Activated CD4-positive, alpha-beta T cell treated with anti-CD3 and anti-CD28 coated beads, Interleukin-2, amount 10 ng/mL, durations not matched to agents 24 days and 14 days (primary cell): ENCODE measurements around the gene RAPGEF2. TPM values are rescaled to one million over a fixed set of nuclear protein-coding genes. Genes with fewer than 3 reads are reported as not detected.
"Not testable (repeated sequence)": the region's sequence is repeated elsewhere in the genome, so short reads cannot be mapped to it uniquely, and the experiment has no call there.

Experiments
- DNase-seq: peaks from one replicate; pipeline ENCODE4 v3.0.0; 2022
- H3K27ac Mint-ChIP-seq: one replicate; pipeline ENCODE4 v1.8.0; 2022; ENCODE audit warnings: mild to moderate bottlenecking, mixed read lengths
- H3K27me3 Mint-ChIP-seq: one replicate; pipeline ENCODE4 v1.8.0; 2022; ENCODE audit warnings: mixed read lengths
- H3K36me3 Mint-ChIP-seq: one replicate; pipeline ENCODE4 v1.8.0; 2022; ENCODE audit warnings: low read depth, mild to moderate bottlenecking, mixed read lengths
- H3K4me1 Mint-ChIP-seq: one replicate; pipeline ENCODE4 v1.8.0; 2021; ENCODE audit warnings: mixed read lengths
- H3K4me3 Mint-ChIP-seq: one replicate; pipeline ENCODE4 v1.8.0; 2022; ENCODE audit warnings: mild to moderate bottlenecking, moderate library complexity, mixed read lengths
- H3K9me3 Mint-ChIP-seq: one replicate; pipeline ENCODE4 v1.8.0; 2021; ENCODE audit warnings: mixed read lengths
- intact Hi-C: fragments of 100-400 bp; cut with micrococcal nuclease; formaldehyde crosslinking; loops from one replicate; pipeline ENCODE4 v1.15.1; 2023
- total RNA-seq: library from RNA; stranded (reverse); gene quantifications from 2 replicates; pipeline ENCODE4 v1.2.3, GENCODE V29; 2022

RAPGEF2 gene
- total RNA-seq, 1 donor from 2014 or later: 27.1 TPM

DNA sequence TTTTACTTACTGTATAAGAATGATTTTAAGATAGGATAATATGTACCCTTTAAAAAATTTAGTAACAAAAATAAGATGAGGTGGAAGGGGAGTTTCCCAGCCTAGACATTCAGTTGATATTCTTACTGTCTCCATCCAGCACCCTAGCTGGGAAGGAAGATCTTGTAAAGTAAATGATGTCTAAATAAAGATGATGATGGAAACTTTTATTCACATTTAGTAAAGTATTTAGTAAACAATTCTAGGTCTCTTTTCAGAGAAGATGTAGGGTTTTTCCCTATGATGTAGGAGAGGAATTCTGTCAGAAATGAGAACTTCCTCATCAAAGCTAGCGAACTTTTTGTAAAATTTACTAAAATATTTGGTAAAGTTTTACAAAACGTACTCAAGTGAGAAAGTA, 136.8 kb downstream of the RAPGEF2 start:
- H3K9me3 Mint-ChIP-seq: no peaks in the 10 kb centered on the region
- H3K27ac Mint-ChIP-seq: no peak overlapping the region
- H3K4me1 Mint-ChIP-seq: peaks cover 13% of the 10 kb centered on the region

DNA sequence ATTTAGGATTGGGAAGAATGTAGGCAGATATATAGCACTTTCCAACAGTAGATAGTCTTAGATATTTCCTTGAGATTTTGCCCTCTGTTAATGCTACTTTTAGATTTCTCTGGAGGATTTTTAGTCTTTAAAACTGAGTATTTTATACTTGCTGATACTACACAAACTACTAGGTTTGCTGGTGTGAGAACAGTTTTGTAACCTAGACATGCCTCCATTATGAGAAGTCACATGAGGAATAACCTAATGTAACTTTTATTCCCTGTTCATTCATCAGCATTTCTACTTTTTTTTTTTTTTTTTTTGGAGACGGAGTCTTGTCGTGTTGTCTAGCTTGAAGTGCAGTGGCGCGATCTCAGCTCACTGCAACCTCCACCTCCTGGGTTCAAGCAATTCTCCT, 137.2 kb downstream of the RAPGEF2 start:
- H3K36me3 Mint-ChIP-seq: peaks cover 4% of the 10 kb centered on the region
- intact Hi-C loops: loop anchor here (5.0 kb wide), 1 partner anchor 33 kb away; no protein-coding TSS in a partner anchor

More for the DNA sequence above, 136.8 kb downstream of the RAPGEF2 start:
- Mint-ChIP-seq H3K4me3 (no peak overlapping the region), H3K27me3 (no peaks in the 10 kb centered on the region), H3K36me3 (peaks cover 4% of the 10 kb centered on the region)
- DNase-seq: no peak
- intact Hi-C loops: loop anchor here (5.0 kb wide), 1 partner anchor 32 kb away; no protein-coding TSS in a partner anchor

DNA sequence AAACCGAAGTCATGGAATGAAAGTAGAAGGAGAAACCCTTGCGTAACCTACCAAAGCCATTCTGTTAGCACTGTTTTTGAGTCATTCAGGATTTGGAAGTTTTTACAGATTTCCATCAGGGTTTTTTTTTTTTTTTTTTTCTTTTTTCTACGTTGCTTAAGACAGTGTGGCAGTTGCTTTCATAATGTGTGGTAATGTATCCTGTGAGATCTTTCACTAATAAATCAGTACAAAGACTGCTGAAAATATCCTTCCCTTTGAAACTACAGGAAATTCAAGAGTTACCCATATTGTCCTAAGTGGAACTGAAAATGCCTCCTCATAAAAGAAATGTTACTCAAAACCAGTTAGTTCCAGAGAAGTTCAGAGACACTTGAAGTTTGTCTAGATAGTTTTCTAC, 137.8 kb downstream of the RAPGEF2 start:
- H3K9me3 Mint-ChIP-seq: no peaks in the 10 kb centered on the region
- H3K27me3 Mint-ChIP-seq: no peaks in the 10 kb centered on the region
- peaks cover 13% of the 10 kb centered on the region for H3K4me1 Mint-ChIP-seq
- H3K27ac Mint-ChIP-seq: peak overlapping the region; percentile 24
- no peak for DNase-seq
- H3K36me3 Mint-ChIP-seq: peaks cover 4% of the 10 kb centered on the region
- intact Hi-C loops: loop anchor here (5.0 kb wide), 1 partner anchor 33 kb away; no protein-coding TSS in a partner anchor
- H3K4me3 Mint-ChIP-seq: no peak overlapping the region

More for the DNA sequence above, 137.2 kb downstream of the RAPGEF2 start:
- Mint-ChIP-seq H3K9me3 (no peaks in the 10 kb centered on the region), H3K4me1 (peaks cover 13% of the 10 kb centered on the region), H3K27me3 (no peaks in the 10 kb centered on the region), H3K27ac (no peak overlapping the region), H3K4me3 (no peak overlapping the region)
- no peak for DNase-seq

DNA sequence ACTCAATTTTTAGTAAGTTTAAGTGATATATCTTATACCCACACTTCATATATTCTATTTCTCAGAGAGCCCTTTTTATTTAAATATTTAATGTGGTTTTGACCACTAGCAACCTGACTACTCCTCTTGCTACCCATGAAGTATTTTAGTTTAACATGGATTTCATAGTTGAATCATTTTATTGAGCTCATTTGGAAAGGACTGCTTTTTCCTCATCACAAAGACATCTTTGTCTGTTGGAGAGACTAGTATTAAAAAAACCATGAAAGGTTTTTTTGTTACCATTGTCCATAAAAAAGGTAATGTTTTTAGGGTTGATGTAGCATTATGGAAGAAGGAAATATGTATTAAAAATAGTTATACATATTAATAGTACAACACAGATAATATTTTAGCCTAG, 139.5 kb downstream of the RAPGEF2 start:
- intact Hi-C loops: loop anchor here (5.0 kb wide), 1 partner anchor 35 kb away; no protein-coding TSS in a partner anchor
- Mint-ChIP-seq H3K27ac (no peak overlapping the region), H3K9me3 (no peaks in the 10 kb centered on the region), H3K4me1 (peaks cover 13% of the 10 kb centered on the region), H3K36me3 (peaks cover 6% of the 10 kb centered on the region), H3K27me3 (no peaks in the 10 kb centered on the region), H3K4me3 (no peak overlapping the region)
- DNase-seq: no peak

DNA sequence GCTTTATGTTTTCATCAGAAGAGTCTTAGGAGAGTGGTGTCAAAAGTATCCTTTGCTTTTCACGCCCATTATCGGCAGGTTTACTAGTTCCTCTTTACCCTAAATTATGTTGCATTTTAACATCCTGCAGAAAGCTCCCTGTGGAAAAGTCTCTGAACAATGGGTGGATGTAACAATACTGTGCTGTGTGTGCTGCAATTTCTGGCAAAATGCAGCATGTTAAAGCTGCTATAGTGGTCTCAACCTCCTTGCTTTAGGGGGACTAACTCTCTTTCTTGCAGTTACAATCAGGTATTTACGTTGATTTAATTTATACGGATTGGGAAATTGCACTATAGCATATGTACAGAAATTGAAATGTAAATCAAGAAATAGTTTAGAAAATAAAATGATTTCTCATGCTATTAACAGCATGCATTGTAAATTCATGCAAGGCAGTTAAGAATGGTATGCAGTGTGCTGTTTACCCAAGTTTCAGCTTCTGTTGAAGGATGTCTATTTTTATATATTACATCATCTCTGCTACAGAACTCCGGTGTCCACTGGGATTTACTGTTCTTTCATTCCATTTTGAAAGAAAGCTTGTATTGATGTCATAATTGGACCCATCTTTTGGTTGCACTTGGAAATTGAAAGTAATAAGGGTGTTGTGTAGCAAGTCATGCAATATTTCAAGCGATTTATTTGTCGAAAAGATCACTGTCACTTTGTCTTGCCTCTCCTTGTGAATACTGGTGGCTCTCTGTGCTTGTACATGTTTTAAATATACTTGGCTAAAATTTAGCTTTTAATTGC, 145.7 kb downstream of the RAPGEF2 start:
- H3K4me1 Mint-ChIP-seq: peaks cover 7% of the 10 kb centered on the region
- H3K4me3 Mint-ChIP-seq: no peak overlapping the region
- no peaks in the 10 kb centered on the region for H3K27me3 Mint-ChIP-seq
- intact Hi-C loops: no loop called here
- peaks cover 15% of the 10 kb centered on the region for H3K36me3 Mint-ChIP-seq
- H3K9me3 Mint-ChIP-seq: no peaks in the 10 kb centered on the region
- no peak for DNase-seq
- H3K27ac Mint-ChIP-seq: no peak overlapping the region

DNA sequence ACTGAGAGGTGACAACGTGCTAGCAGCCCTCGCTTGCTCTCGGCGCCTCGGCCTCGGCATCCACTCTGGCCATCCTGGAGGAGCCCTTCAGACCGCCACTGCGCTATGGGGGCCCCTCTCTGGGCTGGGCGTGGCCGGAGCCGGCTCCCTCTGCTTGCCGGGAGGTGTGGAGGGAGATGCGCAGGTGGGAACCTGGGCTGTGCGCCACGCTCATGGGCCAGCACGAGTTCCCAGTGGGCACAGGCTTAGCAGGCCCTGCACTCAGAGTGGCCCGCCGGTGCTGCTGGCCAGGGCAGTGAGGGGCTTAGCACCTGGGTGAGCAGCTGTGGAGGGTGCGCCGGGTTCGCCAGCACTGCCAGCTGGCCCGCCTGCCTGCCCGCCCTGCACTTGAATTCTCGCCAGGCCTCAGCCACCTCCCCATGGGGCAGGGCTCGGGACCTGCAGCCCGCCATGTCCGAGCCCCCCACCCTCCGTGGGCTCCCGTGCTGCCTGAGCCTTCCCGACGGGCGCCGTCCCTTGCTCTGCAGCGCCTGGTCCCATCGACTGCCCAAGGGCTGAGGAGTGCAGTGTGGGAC, 148.0 kb downstream of the RAPGEF2 start:
- H3K36me3 Mint-ChIP-seq: peaks cover 15% of the 10 kb centered on the region
- DNase-seq: no peak
- intact Hi-C loops: no loop called here
- peaks cover 7% of the 10 kb centered on the region for H3K4me1 Mint-ChIP-seq
- H3K27me3 Mint-ChIP-seq: no peaks in the 10 kb centered on the region
- H3K27ac Mint-ChIP-seq: no peak overlapping the region
- H3K9me3 Mint-ChIP-seq: no peaks in the 10 kb centered on the region
- H3K4me3 Mint-ChIP-seq: no peak overlapping the region

DNA sequence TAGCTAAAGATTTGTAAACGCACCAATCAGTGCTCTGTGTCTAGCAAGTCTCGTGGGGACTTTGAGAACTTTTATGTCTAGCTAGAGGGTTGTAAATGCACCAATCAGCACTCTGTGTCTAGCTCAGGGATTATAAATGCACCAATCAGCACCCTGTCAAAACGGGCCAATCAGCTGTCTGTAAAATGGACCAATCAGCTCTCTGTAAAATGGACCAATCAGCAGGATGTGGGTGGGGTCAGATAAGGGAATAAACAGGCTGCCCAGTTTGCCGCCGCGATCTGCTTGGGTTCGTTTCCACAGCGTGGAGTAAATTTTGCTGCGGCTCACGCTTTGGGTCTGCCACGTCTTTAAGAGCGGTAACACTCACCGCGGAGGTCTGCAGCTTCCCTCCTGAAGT, 148.7 kb downstream of the RAPGEF2 start:
- H3K36me3 Mint-ChIP-seq: peaks cover 15% of the 10 kb centered on the region
- H3K4me1 Mint-ChIP-seq, intact Hi-C loops, H3K27ac Mint-ChIP-seq, H3K9me3 Mint-ChIP-seq, H3K4me3 Mint-ChIP-seq, DNase-seq, H3K27me3 Mint-ChIP-seq: not testable (repeated sequence)

DNA sequence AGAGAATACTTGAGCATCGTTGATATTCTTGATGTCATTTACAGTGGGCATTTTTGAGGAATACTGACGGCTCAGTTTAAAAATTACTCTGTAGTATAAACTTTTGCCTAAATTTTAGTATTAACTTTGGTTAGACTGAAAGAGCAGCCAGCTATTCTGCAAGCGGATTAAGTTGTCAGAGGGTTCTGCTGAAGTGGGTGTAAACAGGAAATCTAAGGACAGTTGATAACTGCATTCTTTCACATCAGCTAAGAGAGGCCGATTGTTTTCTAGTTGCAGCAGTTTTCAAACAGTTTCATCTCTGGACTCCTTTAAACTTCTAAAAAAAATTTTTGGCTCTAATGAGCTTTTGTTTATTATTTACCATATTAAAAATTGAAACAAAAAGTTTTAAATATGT, 149.6 kb downstream of the RAPGEF2 start:
- H3K27ac Mint-ChIP-seq: no peak overlapping the region
- no peak overlapping the region for H3K4me3 Mint-ChIP-seq
- H3K27me3 Mint-ChIP-seq: no peaks in the 10 kb centered on the region
- H3K9me3 Mint-ChIP-seq: no peaks in the 10 kb centered on the region
- peaks cover 7% of the 10 kb centered on the region for H3K4me1 Mint-ChIP-seq
- peaks cover 13% of the 10 kb centered on the region for H3K36me3 Mint-ChIP-seq
- intact Hi-C loops: no loop called here
- DNase-seq: no peak

DNA sequence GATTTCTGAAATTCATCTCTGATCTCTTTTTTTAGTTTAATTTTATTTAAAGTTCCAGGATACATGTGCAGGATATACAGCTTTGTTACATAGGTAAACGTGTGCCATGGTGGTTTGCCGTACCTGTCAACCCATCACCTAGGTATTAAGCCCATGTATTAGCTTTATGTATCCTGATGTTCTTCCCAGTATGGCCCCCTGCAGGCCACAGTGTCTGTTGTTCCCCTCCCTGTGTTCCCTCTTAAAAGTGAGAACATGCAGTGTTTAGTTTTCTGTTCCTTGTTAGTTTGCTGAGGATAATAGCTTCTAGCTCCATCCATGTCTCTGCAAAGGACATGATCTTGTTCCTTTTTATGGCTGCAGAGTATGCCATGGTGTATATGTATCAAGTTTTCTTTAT, 153.2 kb downstream of the RAPGEF2 start:
- H3K4me1 Mint-ChIP-seq: peaks cover 5% of the 10 kb centered on the region
- H3K9me3 Mint-ChIP-seq: no peaks in the 10 kb centered on the region
- DNase-seq: no peak
- H3K36me3 Mint-ChIP-seq: peaks cover 9% of the 10 kb centered on the region
- no peak overlapping the region for H3K4me3 Mint-ChIP-seq
- no peaks in the 10 kb centered on the region for H3K27me3 Mint-ChIP-seq
- intact Hi-C loops: no loop called here
- H3K27ac Mint-ChIP-seq: no peak overlapping the region

DNA sequence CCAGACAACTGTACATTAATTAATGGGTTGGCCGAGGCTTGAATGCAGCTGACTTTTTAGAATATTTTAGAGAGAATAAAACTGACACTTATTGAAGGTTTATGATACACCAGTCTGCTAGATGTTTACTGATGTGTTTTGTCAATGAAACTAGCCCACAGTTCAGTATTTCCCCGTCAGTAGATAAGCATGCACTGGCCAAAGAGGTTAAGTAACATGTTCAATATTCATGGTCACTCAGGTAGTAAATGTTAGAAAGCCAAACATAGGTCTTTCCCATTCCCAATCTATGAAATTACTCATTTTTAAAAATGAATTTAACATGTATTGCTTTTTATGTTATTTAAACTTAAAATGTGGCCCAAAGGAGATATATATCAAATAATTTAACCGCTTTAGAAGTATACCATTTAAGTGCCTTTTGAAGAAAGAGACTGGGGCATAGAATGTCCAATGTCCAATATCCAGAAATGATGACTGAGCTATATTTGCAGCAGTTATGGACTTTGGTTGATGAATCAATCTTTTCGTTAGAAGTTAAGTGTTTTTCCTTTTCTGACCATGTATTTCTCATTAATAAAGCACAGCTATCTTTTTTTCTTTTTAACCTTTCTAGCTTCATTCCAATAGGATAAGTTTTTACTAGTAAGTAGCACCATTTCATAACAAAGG, 156.1 kb downstream of the RAPGEF2 start:
- Mint-ChIP-seq H3K36me3 (no peaks in the 10 kb centered on the region), H3K4me3 (no peak overlapping the region), H3K27ac (no peak overlapping the region), H3K4me1 (peaks cover 3% of the 10 kb centered on the region), H3K27me3 (no peaks in the 10 kb centered on the region), H3K9me3 (no peaks in the 10 kb centered on the region)
- intact Hi-C loops: no loop called here
- DNase-seq: no peak

DNA sequence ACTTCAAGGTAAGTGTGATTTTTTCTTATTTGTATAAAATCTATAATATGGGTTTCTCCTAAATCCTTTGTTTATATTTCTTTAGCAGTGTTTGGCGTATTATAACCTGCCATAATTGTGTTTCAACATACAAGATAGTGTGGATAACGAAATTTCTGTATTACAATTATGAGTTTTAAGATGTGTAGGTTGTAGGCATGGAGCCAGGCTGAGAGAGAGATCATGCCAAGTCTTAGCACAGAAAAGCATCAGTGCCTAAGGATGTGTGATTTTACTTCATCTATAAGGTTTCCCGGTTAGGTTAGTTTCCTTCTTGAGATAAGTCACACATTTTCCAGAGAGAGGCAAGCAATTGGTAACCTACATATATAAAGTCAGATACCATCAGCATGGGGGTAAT, 161.2 kb downstream of the RAPGEF2 start:
- H3K27ac Mint-ChIP-seq: no peak overlapping the region
- no peak overlapping the region for H3K4me3 Mint-ChIP-seq
- H3K36me3 Mint-ChIP-seq: no peaks in the 10 kb centered on the region
- no peaks in the 10 kb centered on the region for H3K9me3 Mint-ChIP-seq
- intact Hi-C loops: no loop called here
- H3K4me1 Mint-ChIP-seq: no peaks in the 10 kb centered on the region
- no peaks in the 10 kb centered on the region for H3K27me3 Mint-ChIP-seq
- no peak for DNase-seq

DNA sequence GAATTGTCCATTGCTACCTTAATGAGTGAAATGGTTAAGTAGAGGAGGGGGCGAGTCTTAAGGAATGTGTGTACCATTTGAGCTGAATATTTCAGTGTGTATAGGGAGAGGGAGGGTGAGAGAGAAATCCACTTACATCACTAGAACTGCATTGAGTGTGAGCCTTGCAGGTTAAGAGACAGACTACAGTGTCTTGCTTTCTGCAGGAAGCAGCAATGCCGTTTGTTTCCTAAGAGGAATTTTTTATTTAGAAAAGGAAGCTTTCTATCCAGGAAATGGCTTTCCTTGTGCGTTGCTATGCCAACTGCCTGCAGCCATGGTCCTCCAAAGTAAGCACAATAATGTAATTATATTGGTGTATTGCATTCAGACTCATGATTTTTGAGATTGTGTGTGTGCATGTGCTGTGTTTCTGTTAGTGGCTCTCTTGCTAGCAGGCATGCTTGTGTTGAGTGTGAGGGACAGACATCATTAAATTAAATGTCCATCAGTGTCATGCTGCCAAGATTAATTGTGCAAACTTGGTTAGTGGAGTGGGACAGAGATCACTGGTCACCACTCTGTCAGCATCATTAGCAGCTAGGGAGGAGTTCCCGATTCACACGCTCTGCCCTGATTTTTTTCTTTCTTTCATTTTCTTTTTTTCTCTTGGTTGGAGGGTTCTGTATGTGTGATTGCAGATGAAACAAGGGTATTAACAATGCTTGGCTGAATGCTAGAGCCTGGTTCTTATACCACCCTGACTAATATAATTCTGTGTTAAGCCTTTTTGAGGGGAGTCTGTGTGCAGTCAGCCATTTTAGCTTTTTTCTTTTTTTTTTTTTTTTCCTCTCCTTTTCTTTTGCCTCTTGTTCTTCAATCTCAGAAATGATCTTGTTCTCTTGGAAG, 164.3 kb downstream of the RAPGEF2 start:
- Mint-ChIP-seq H3K36me3 (peaks cover 2% of the 10 kb centered on the region), H3K9me3 (no peaks in the 10 kb centered on the region), H3K27ac (no peak overlapping the region), H3K4me1 (no peaks in the 10 kb centered on the region), H3K27me3 (no peaks in the 10 kb centered on the region), H3K4me3 (no peak overlapping the region)
- no peak for DNase-seq
- intact Hi-C loops: no loop called here

DNA sequence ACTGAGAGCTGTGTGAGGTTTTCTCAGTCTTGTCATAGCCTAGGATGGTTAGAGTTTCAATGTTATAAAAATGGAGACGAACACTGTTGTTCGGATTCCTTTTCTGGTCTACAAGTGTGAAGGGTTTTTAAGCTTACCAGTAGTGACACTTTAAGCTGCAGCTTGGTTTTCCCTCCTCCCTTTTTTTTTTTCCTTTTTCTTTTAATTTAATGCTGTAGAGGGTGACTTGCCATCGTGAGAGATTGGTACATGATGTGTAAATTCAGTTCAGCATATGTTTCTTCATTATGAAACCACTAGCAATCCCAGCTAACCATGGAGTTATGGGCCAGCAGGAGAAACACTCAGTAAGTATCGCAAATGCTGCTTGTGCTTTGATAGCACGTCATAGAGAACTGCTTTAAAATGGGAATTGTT, 165.0 kb downstream of the RAPGEF2 start:
- no peak overlapping the region for H3K27ac Mint-ChIP-seq
- no peak overlapping the region for H3K4me3 Mint-ChIP-seq
- no peaks in the 10 kb centered on the region for H3K4me1 Mint-ChIP-seq
- no peaks in the 10 kb centered on the region for H3K9me3 Mint-ChIP-seq
- no peak for DNase-seq
- H3K36me3 Mint-ChIP-seq: peaks cover 2% of the 10 kb centered on the region
- intact Hi-C loops: no loop called here
- no peaks in the 10 kb centered on the region for H3K27me3 Mint-ChIP-seq
